ENCODE measurements around the gene ZNF26. TPM values are rescaled to one million over a fixed set of nuclear protein-coding genes. Genes with fewer than 3 reads are reported as not detected.

ZNF26 gene
- total RNA-seq, 1 experiment from 2014 or later = 16.0 TPM

- Histone ChIP-seq H3K27ac (ENCODE audit: low read depth, low read length, poor library complexity, severe bottlenecking) (no peak overlapping the region), H3K36me3 (ENCODE audit: insufficient read depth, low read length, poor library complexity, severe bottlenecking) (peaks cover 30% of the 10 kb centered on the region), H3K27me3 (replicated peaks; ENCODE audit: insufficient read depth, low read depth, low read length, poor library complexity) (no peaks in the 10 kb centered on the region), H3K4me1 (ENCODE audit: insufficient read depth, low read length, poor library complexity, severe bottlenecking) (no peaks in the 10 kb centered on the region), H3K4me3 (ENCODE audit: low read depth, low read length, poor library complexity, severe bottlenecking) (no peak overlapping the region), H3K9me3 (ENCODE audit: low read depth, low read length, poor library complexity, severe bottlenecking) (peaks cover 89% of the 10 kb centered on the region)
- TF ChIP-seq, protein P1, sequence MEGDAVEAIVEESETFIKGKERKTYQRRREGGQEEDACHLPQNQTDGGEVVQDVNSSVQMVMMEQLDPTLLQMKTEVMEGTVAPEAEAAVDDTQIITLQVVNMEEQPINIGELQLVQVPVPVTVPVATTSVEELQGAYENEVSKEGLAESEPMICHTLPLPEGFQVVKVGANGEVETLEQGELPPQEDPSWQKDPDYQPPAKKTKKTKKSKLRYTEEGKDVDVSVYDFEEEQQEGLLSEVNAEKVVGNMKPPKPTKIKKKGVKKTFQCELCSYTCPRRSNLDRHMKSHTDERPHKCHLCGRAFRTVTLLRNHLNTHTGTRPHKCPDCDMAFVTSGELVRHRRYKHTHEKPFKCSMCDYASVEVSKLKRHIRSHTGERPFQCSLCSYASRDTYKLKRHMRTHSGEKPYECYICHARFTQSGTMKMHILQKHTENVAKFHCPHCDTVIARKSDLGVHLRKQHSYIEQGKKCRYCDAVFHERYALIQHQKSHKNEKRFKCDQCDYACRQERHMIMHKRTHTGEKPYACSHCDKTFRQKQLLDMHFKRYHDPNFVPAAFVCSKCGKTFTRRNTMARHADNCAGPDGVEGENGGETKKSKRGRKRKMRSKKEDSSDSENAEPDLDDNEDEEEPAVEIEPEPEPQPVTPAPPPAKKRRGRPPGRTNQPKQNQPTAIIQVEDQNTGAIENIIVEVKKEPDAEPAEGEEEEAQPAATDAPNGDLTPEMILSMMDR (conservative IDR thresholded peaks at IDR 0.05; ENCODE audit: low read depth, low read length) = no peak
- TF ChIP-seq EZH2 (IDR thresholded peaks at IDR 0.05; ENCODE audit: borderline replicate concordance, low read depth, low read length, poor library complexity, severe bottlenecking) = no peak
- BruUV-seq (replicated peaks) = no TSS peak
- DNase-seq (ENCODE audit: low spot score) = no peak
- CTCF ChIA-PET = no interaction called here
- intact Hi-C loops (cut with micrococcal nuclease; ENCODE audit: unreplicated experiment) = no loop called here
- POLR2A ChIA-PET (ENCODE audit: low non-redundant PET) = no interaction called here
Measured at GRCh38 chr12:133058203-133059113, 72.3 kb downstream of the ZNF26 start.

GRCh38 chr12:133061954-133062353, 75.8 kb downstream of the ZNF26 start:
- CTCF ChIA-PET = no interaction called here
- Histone ChIP-seq H3K4me3 (ENCODE audit: low read depth, low read length, poor library complexity, severe bottlenecking) (no peak overlapping the region), H3K27ac (ENCODE audit: low read depth, low read length, poor library complexity, severe bottlenecking) (no peak overlapping the region), H3K36me3 (ENCODE audit: insufficient read depth, low read length, poor library complexity, severe bottlenecking) (peaks cover 9% of the 10 kb centered on the region), H3K4me1 (ENCODE audit: insufficient read depth, low read length, poor library complexity, severe bottlenecking) (no peaks in the 10 kb centered on the region), H3K27me3 (replicated peaks; ENCODE audit: insufficient read depth, low read depth, low read length, poor library complexity) (no peaks in the 10 kb centered on the region), H3K9me3 (ENCODE audit: low read depth, low read length, poor library complexity, severe bottlenecking) (peaks cover 96% of the 10 kb centered on the region)
- TF ChIP-seq, protein P1 (conservative IDR thresholded peaks at IDR 0.05; ENCODE audit: low read depth, low read length) = no peak
- TF ChIP-seq EZH2 (IDR thresholded peaks at IDR 0.05; ENCODE audit: borderline replicate concordance, low read depth, low read length, poor library complexity, severe bottlenecking) = no peak
- intact Hi-C loops (cut with micrococcal nuclease; ENCODE audit: unreplicated experiment) = no loop called here
- DNase-seq (ENCODE audit: low spot score) = no peak
- no TSS peak for BruUV-seq (replicated peaks)
- POLR2A ChIA-PET (ENCODE audit: low non-redundant PET) = no interaction called here

GRCh38 chr12:133063556-133063955, 77.4 kb downstream of the ZNF26 start:
- intact Hi-C loops (cut with micrococcal nuclease; ENCODE audit: unreplicated experiment) = no loop called here
- no peaks in the 10 kb centered on the region for H3K36me3 ChIP-seq (ENCODE audit: insufficient read depth, low read length, poor library complexity, severe bottlenecking)
- no peak for TF ChIP-seq EZH2 (IDR thresholded peaks at IDR 0.05; ENCODE audit: borderline replicate concordance, low read depth, low read length, poor library complexity, severe bottlenecking)
- TF ChIP-seq, protein P1 (conservative IDR thresholded peaks at IDR 0.05; ENCODE audit: low read depth, low read length) = no peak
- no peak overlapping the region for H3K27ac ChIP-seq (ENCODE audit: low read depth, low read length, poor library complexity, severe bottlenecking)
- CTCF ChIA-PET = no interaction called here
- no peaks in the 10 kb centered on the region for H3K27me3 ChIP-seq (replicated peaks; ENCODE audit: insufficient read depth, low read depth, low read length, poor library complexity)
- POLR2A ChIA-PET (ENCODE audit: low non-redundant PET) = no interaction called here
- no TSS peak for BruUV-seq (replicated peaks)
- peaks cover 89% of the 10 kb centered on the region for H3K9me3 ChIP-seq (ENCODE audit: low read depth, low read length, poor library complexity, severe bottlenecking)
- H3K4me1 ChIP-seq (ENCODE audit: insufficient read depth, low read length, poor library complexity, severe bottlenecking) = no peaks in the 10 kb centered on the region
- H3K4me3 ChIP-seq (ENCODE audit: low read depth, low read length, poor library complexity, severe bottlenecking) = no peak overlapping the region
- no peak for DNase-seq (ENCODE audit: low spot score)

Data from A673 (cell line).